ENCODE data around the gene SCRN2.

DNA sequence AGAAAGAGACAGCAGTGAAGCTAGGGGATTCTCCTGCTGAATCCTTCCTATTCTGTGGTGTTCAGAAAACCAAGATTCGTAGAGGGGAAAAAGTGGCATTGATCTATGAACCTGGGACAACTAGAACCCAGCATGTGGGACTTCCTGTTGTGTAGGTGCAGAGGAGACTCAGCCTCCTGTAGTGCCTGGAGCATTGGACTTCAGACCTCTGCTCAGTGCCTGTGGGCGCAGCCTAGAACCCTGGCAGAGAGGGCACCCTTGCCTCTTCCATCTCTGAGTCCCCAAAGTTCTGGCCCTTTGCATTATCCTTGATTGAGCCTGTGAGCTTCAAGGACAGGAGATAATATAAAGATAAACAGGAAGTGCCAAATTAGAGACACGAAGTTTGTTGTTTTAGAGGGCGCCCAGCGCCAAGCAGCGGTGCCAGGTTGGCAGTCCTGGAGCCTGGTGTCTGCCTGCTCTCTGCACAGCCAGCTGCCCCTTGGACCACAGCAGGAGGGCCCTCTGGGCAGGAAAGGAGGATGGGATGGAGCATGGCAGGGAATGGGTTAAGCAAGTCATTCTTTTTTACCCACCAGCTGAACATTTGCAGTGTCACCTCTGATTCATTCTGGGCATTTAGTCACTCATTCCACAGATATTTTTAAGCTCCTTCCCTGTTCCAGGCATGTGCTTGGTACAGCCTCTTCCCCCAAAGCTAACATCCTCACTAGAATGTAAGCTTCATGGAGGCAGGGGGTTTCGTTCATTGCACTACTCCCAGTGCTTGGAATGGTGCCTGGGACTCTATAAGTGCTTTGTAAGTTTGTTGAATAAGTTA, 21.8 kb upstream of the SCRN2 start:
- no peak for TF ChIP-seq POLR2A (IDR thresholded peaks at IDR 0.05)
- TF ChIP-seq, protein P1, sequence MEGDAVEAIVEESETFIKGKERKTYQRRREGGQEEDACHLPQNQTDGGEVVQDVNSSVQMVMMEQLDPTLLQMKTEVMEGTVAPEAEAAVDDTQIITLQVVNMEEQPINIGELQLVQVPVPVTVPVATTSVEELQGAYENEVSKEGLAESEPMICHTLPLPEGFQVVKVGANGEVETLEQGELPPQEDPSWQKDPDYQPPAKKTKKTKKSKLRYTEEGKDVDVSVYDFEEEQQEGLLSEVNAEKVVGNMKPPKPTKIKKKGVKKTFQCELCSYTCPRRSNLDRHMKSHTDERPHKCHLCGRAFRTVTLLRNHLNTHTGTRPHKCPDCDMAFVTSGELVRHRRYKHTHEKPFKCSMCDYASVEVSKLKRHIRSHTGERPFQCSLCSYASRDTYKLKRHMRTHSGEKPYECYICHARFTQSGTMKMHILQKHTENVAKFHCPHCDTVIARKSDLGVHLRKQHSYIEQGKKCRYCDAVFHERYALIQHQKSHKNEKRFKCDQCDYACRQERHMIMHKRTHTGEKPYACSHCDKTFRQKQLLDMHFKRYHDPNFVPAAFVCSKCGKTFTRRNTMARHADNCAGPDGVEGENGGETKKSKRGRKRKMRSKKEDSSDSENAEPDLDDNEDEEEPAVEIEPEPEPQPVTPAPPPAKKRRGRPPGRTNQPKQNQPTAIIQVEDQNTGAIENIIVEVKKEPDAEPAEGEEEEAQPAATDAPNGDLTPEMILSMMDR (IDR thresholded peaks at IDR 0.05) = no peak
